Naive B cell (primary cell): ENCODE data around the gene PTPRG. TPM values are rescaled to one million over a fixed set of nuclear protein-coding genes. Genes with fewer than 3 reads are reported as not detected.

Source experiments
- ATAC-seq, 2 donors: fragments of 150-1000 bp; cut with Tn5 transposase; 2 replicates each; pipeline ENCODE4 v1.10.0; 2021; ENCODE audit warnings: low read depth in 2 of 2, mild to moderate bottlenecking in 2 of 2, moderate library complexity in 2 of 2
- DNase-seq: peaks from one replicate; pipeline ENCODE4 v3.0.0; 2022
- H3K27ac Mint-ChIP-seq, 6 donors: one replicate each; pipeline ENCODE4 v1.8.0; 2020 to 2022; ENCODE audit warnings: mild to moderate bottlenecking in 6 of 6, mixed read lengths in 6 of 6, moderate library complexity in 5 of 6, inconsistent platforms in 2 of 6
- H3K27me3 Mint-ChIP-seq, 3 donors: one replicate each; pipeline ENCODE4 v1.8.0; 2021 to 2022; ENCODE audit warnings: mixed read lengths in 3 of 3, mild to moderate bottlenecking in 1 of 3
- H3K36me3 Mint-ChIP-seq, 2 donors: one replicate each; pipeline ENCODE4 v1.8.0; 2020 to 2022; ENCODE audit warnings: mixed read lengths in 2 of 2, inconsistent platforms in 1 of 2, mild to moderate bottlenecking in 1 of 2
- H3K4me1 Mint-ChIP-seq, 3 donors: one replicate each; pipeline ENCODE4 v1.8.0; 2020 to 2022; ENCODE audit warnings: mixed read lengths in 3 of 3, inconsistent platforms in 1 of 3, mild to moderate bottlenecking in 1 of 3, moderate library complexity in 1 of 3
- H3K4me3 Mint-ChIP-seq, 8 donors: one replicate each; pipeline ENCODE4 v1.8.0; 2020 to 2022; ENCODE audit warnings: mild to moderate bottlenecking in 8 of 8, mixed read lengths in 8 of 8, moderate library complexity in 8 of 8, inconsistent platforms in 2 of 8
- H3K9me3 Mint-ChIP-seq, 7 donors: one replicate each; pipeline ENCODE4 v1.8.0; 2020 to 2022; ENCODE audit warnings: mixed read lengths in 7 of 7, mild to moderate bottlenecking in 5 of 7, inconsistent platforms in 2 of 7, moderate library complexity in 1 of 7
- polyA plus RNA-seq, 6 donors: library from polyadenylated mRNA; unstranded; fragments of 300-500 nt; fragmentation: Illumina TruSeq; gene quantifications; one replicate each; pipeline ENCODE4 v1.2.3, GENCODE V29; 2021; ENCODE audit warnings: low read depth in 6 of 6

PTPRG gene
- polyA plus RNA-seq, 6 donors from 2014 or later: 0.05 to 0.20 (median 0.10) TPM; not detected in 1

GRCh38 chr3:62132027-62132602 lies 570.7 kb downstream of the PTPRG start:
- ATAC-seq (no peak), DNase-seq (no peak)
- H3K27ac Mint-ChIP-seq: no peak overlapping the region
- no peaks in the 10 kb centered on the region for H3K36me3 Mint-ChIP-seq
- no peaks in the 10 kb centered on the region for H3K4me1 Mint-ChIP-seq
- peaks cover 0 to 5% (median 4%) of the 10 kb centered on the region in 7 donors for H3K9me3 Mint-ChIP-seq
- H3K4me3 Mint-ChIP-seq: no peak overlapping the region
- H3K27me3 Mint-ChIP-seq: peaks cover 0 to 18% (median 13%) of the 10 kb centered on the region in 3 donors

- H3K36me3 Mint-ChIP-seq: no peaks in the 10 kb centered on the region
- peaks cover 0 to 18% (median 13%) of the 10 kb centered on the region in 3 donors for H3K27me3 Mint-ChIP-seq
- H3K27ac Mint-ChIP-seq: no peak overlapping the region
- peaks cover 0 to 5% (median 3%) of the 10 kb centered on the region in 7 donors for H3K9me3 Mint-ChIP-seq
- DNase-seq (no peak), ATAC-seq (no peak)
- no peak overlapping the region for H3K4me3 Mint-ChIP-seq
- no peaks in the 10 kb centered on the region for H3K4me1 Mint-ChIP-seq
These were observed 571.6 kb downstream of the PTPRG start for GRCh38 chr3:62133015-62133414.

GRCh38 chr3:62134061-62134496 lies 572.7 kb downstream of the PTPRG start:
- DNase-seq (no peak), ATAC-seq (no peak)
- no peaks in the 10 kb centered on the region for H3K36me3 Mint-ChIP-seq
- peaks cover 0 to 5% (median 3%) of the 10 kb centered on the region in 7 donors for H3K9me3 Mint-ChIP-seq
- H3K27ac Mint-ChIP-seq: no peak overlapping the region
- H3K27me3 Mint-ChIP-seq: peaks cover 0 to 14% (median 13%) of the 10 kb centered on the region in 3 donors
- H3K4me3 Mint-ChIP-seq: no peak overlapping the region
- H3K4me1 Mint-ChIP-seq: no peaks in the 10 kb centered on the region

- Mint-ChIP-seq H3K9me3 (peaks cover 0 to 5% (median 3%) of the 10 kb centered on the region in 7 donors), H3K36me3 (no peaks in the 10 kb centered on the region), H3K27ac (no peak overlapping the region), H3K4me1 (no peaks in the 10 kb centered on the region), H3K27me3 (peaks cover 0 to 13% (median 11%) of the 10 kb centered on the region in 3 donors), H3K4me3 (no peak overlapping the region)
- ATAC-seq (no peak), DNase-seq (no peak)
These were observed 574.4 kb downstream of the PTPRG start for GRCh38 chr3:62135741-62136140.

- H3K9me3 Mint-ChIP-seq: peaks cover 0 to 7% (median 3%) of the 10 kb centered on the region in 7 donors
- H3K4me1 Mint-ChIP-seq: no peaks in the 10 kb centered on the region
- H3K36me3 Mint-ChIP-seq: no peaks in the 10 kb centered on the region
- peaks cover 0 to 4% (median 0%) of the 10 kb centered on the region in 3 donors for H3K27me3 Mint-ChIP-seq
- H3K4me3 Mint-ChIP-seq: no peak overlapping the region
- H3K27ac Mint-ChIP-seq: no peak overlapping the region
- ATAC-seq (no peak), DNase-seq (no peak)
These were observed 578.6 kb downstream of the PTPRG start for GRCh38 chr3:62139957-62140356.

- Mint-ChIP-seq H3K27me3 (no peaks in the 10 kb centered on the region), H3K36me3 (no peaks in the 10 kb centered on the region), H3K4me3 (no peak overlapping the region), H3K9me3 (peaks cover 0 to 7% (median 1%) of the 10 kb centered on the region in 7 donors), H3K27ac (no peak overlapping the region), H3K4me1 (no peaks in the 10 kb centered on the region)
- ATAC-seq: no peak
- DNase-seq: no peak
These were observed 581.1 kb downstream of the PTPRG start for GRCh38 chr3:62142331-62143085.

GRCh38 chr3:62143843-62144450 lies 582.6 kb downstream of the PTPRG start:
- H3K4me1 Mint-ChIP-seq: no peaks in the 10 kb centered on the region
- H3K36me3 Mint-ChIP-seq: no peaks in the 10 kb centered on the region
- no peak for ATAC-seq
- DNase-seq: no peak
- no peak overlapping the region for H3K27ac Mint-ChIP-seq
- H3K9me3 Mint-ChIP-seq: peaks cover 0 to 7% (median 2%) of the 10 kb centered on the region in 7 donors
- no peak overlapping the region for H3K4me3 Mint-ChIP-seq
- H3K27me3 Mint-ChIP-seq: no peaks in the 10 kb centered on the region

GRCh38 chr3:62144482-62144881 lies 583.1 kb downstream of the PTPRG start:
- ATAC-seq (no peak), DNase-seq (no peak)
- no peaks in the 10 kb centered on the region for H3K27me3 Mint-ChIP-seq
- H3K4me1 Mint-ChIP-seq: no peaks in the 10 kb centered on the region
- H3K9me3 Mint-ChIP-seq: peaks cover 0 to 8% (median 2%) of the 10 kb centered on the region in 7 donors
- H3K27ac Mint-ChIP-seq: no peak overlapping the region
- H3K4me3 Mint-ChIP-seq: no peak overlapping the region
- H3K36me3 Mint-ChIP-seq: no peaks in the 10 kb centered on the region

GRCh38 chr3:62145086-62145757 lies 583.9 kb downstream of the PTPRG start:
- H3K36me3 Mint-ChIP-seq: no peaks in the 10 kb centered on the region
- ATAC-seq: no peak
- H3K27me3 Mint-ChIP-seq: no peaks in the 10 kb centered on the region
- H3K4me1 Mint-ChIP-seq: no peaks in the 10 kb centered on the region
- H3K27ac Mint-ChIP-seq: no peak overlapping the region
- no peak overlapping the region for H3K4me3 Mint-ChIP-seq
- H3K9me3 Mint-ChIP-seq: peaks cover 0 to 9% (median 2%) of the 10 kb centered on the region in 7 donors
- no peak for DNase-seq

GRCh38 chr3:62149539-62149938 lies 588.2 kb downstream of the PTPRG start:
- DNase-seq (no peak), ATAC-seq (no peak)
- Mint-ChIP-seq H3K4me1 (no peaks in the 10 kb centered on the region), H3K36me3 (no peaks in the 10 kb centered on the region), H3K27me3 (no peaks in the 10 kb centered on the region), H3K9me3 (peaks cover 0 to 9% (median 0%) of the 10 kb centered on the region in 7 donors), H3K4me3 (peak overlapping the region in 2 of 8 donors; percentile 11 to 42), H3K27ac (no peak overlapping the region)

GRCh38 chr3:62149962-62150361 lies 588.6 kb downstream of the PTPRG start:
- peak overlapping the region in 2 of 8 donors; percentile 11 to 42 for H3K4me3 Mint-ChIP-seq
- H3K27me3 Mint-ChIP-seq: no peaks in the 10 kb centered on the region
- no peaks in the 10 kb centered on the region for H3K36me3 Mint-ChIP-seq
- DNase-seq (no peak), ATAC-seq (no peak)
- H3K4me1 Mint-ChIP-seq: no peaks in the 10 kb centered on the region
- H3K27ac Mint-ChIP-seq: no peak overlapping the region
- H3K9me3 Mint-ChIP-seq: peaks cover 0 to 9% (median 0%) of the 10 kb centered on the region in 7 donors

- Mint-ChIP-seq H3K9me3 (peaks cover 0 to 8% (median 0%) of the 10 kb centered on the region in 7 donors), H3K27ac (no peak overlapping the region), H3K4me1 (no peaks in the 10 kb centered on the region), H3K36me3 (no peaks in the 10 kb centered on the region), H3K27me3 (peaks cover 0 to 3% (median 0%) of the 10 kb centered on the region in 3 donors), H3K4me3 (no peak overlapping the region)
- ATAC-seq (no peak), DNase-seq (no peak)
These were observed 590.2 kb downstream of the PTPRG start for GRCh38 chr3:62151591-62151990.

- H3K4me1 Mint-ChIP-seq: no peaks in the 10 kb centered on the region
- no peak overlapping the region for H3K4me3 Mint-ChIP-seq
- H3K36me3 Mint-ChIP-seq: no peaks in the 10 kb centered on the region
- H3K27me3 Mint-ChIP-seq: peaks cover 0 to 3% (median 0%) of the 10 kb centered on the region in 3 donors
- peaks cover 0 to 7% (median 0%) of the 10 kb centered on the region in 7 donors for H3K9me3 Mint-ChIP-seq
- no peak for ATAC-seq
- no peak for DNase-seq
- no peak overlapping the region for H3K27ac Mint-ChIP-seq
These were observed 591.9 kb downstream of the PTPRG start for GRCh38 chr3:62153231-62153630.
